HG03571 (cell line): ENCODE measurements around the gene ICA1L.
"Not testable (repeated sequence)": the region's sequence is repeated elsewhere in the genome, so short reads cannot be mapped to it uniquely, and the experiment has no call there.

Experiments
- ATAC-seq: cut with Tn5 transposase; IDR thresholded peaks from one replicate; pipeline ENCODE4 v1.9.1; 2021; ENCODE audit not compliant: unreplicated experiment

Gene ICA1L

DNA sequence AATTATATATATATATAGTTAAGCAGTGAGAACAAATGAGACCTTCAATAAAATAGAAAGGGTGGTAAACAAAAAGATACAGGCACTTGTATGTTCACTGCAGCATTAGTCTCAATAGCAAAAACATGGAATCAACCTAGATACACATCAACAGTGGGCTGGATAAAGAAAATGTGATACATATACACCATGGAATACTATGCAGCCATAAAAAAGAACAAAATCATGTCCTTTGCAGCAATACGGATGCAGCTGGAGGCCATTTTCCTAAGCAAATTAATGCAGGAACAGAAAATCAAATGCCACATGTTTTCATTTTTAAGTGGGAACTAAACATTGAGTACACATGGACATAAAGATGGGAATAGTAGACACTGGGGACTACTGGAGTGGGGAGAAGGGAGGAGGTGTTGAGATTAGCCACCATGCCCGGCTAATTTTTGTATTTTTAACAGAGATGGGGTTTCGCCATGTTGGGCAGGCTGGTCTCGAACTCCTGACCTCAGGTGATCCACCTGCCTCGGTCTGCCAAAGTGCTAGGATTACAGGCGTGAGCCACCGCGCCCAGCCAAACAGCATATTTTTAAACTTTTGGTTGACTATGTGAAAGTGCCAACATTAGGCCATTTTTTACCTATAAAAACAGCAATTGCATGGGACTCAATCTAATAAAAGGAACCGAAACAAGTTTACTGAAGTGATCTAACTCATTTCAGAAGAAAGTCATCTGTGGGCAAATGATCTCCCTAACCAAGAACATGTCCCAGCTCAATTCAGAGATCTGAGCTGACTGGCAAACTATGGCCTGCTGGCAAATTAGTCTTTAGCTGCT, 23.7 kb downstream of the ICA1L start:
- ATAC-seq = peak; percentile 72

DNA sequence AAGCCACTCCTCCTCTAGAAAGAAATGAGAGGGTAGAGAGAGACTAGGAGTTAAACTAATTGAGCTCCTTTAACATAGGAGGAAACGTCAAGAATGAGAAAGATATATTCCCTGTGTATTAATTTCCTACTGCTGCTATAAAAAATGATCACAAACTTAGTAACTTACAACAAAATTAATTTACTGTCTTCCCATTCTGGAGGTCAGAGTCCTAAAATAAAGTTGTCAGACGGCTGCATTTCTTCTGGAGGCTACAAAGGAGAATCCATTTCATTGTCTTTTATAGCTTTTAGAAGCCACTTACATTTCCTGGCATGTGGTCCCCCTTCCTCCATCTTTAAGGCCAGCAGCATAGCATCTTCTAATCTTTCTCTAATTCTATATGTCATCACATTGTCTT, 26.9 kb downstream of the ICA1L start:
- ATAC-seq = no peak

GRCh38 chr2:202842690-202843089, 28.9 kb downstream of the ICA1L start:
- ATAC-seq = no peak

- no peak for ATAC-seq
These were observed 30.3 kb downstream of the ICA1L start for GRCh38 chr2:202841090-202841867.

GRCh38 chr2:202831242-202832220, 40.0 kb downstream of the ICA1L start:
- ATAC-seq = no peak

DNA sequence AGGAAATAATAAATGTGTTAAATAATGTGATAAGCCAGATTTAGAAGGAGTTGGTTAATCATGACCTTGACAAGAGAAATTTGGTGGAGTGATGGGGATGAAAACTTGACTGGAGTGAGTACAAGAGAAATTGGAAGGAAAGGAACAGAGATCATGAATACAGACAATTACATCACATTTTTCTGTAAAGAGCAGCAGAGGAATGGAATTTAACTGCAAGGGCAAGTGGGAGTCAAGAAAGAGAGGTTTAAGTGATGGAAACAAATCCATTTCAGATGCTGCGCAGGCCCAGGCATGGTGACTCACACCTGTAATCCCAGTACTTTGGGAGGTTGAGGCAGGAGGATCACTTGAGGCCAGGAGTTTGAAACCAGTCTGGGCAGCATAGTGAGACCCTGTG, 46.7 kb downstream of the ICA1L start:
- no peak for ATAC-seq

GRCh38 chr2:202822411-202822810, 49.2 kb downstream of the ICA1L start:
- ATAC-seq = no peak

- ATAC-seq = no peak
These were observed 50.1 kb downstream of the ICA1L start for GRCh38 chr2:202821206-202822160.

- no peak for ATAC-seq
These were observed 53.2 kb downstream of the ICA1L start for GRCh38 chr2:202818321-202818720.

DNA sequence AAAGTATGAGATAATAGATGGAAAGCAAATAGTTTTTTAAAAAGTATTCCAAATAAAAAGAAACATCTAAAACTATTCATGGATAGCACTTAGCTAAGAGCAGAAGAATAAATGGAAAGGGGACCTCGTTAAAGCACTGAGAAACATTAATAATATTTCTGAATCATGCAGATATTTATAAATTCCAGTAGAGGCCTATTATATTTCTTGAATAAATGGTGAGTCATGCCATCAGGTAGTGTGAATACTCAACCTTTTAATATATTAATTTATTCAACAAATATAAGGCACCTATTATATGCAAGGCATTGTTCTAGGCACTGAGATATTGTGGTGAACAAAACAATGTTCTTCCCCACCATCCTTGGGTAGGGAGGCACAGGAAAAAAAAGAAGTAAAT, 53.8 kb downstream of the ICA1L start:
- no peak for ATAC-seq

GRCh38 chr2:202815548-202816360, 55.8 kb downstream of the ICA1L start:
- ATAC-seq = no peak

DNA sequence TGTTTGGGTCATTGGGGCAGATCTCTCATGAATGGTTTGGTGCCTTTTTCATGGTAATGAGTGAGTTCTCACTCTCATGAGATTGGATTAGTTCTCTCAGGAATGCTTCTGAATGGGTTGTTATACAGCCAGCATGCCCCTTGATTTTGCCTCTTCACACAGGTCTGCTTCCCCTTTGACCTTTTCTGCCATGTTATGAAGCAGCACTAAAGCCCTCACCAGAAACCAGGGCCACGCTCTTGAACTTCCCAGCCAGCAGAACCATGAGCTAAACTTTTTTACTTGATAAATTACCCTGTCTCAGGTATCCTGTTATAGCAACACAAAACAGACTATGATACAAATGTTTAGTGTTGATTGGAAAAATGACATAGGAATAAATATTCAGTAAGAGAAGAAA, 57.3 kb downstream of the ICA1L start:
- no peak for ATAC-seq

DNA sequence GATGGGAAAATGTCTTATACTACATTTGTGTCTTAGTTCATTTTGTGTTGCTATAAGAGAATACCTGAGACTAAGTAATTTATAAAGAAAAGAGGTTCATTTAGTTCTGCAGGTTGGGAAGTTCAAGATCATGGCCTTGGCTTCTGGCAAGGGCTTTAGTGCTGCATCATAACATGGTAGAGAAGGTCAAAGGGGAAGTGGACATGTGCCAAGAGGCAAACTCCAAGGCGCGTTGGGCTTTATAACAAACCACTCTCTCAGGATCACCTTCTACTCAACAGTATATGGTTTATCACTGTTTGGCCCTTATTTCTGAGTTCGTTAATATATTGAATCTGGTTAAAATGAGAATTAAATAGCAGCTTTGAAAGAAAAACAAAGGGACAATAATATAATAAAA, 58.2 kb downstream of the ICA1L start:
- no peak for ATAC-seq

GRCh38 chr2:202808754-202809153, 62.8 kb downstream of the ICA1L start:
- no peak for ATAC-seq

- not testable (repeated sequence) for ATAC-seq
These were observed 64.0 kb downstream of the ICA1L start for GRCh38 chr2:202807431-202808138.

DNA sequence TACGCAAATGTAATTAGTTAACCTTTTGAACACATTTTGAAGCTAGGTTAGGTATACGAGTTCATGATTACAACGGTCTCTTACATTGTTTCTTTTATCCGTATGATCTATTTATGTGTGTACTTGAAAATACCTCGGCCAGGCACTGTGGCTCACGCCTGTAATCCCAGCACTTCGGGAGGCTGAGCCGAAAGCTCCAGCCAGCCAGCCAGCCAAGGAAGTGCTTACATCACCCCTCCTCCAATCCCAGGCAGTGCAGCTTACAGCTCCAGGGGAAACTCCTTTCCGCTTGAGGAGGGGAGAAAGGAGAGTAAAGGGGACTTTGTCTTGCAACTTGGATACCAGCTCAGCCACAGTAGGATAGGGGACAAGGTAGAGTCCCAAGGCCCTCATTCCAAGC, 65.7 kb downstream of the ICA1L start:
- ATAC-seq = not testable (repeated sequence)

DNA sequence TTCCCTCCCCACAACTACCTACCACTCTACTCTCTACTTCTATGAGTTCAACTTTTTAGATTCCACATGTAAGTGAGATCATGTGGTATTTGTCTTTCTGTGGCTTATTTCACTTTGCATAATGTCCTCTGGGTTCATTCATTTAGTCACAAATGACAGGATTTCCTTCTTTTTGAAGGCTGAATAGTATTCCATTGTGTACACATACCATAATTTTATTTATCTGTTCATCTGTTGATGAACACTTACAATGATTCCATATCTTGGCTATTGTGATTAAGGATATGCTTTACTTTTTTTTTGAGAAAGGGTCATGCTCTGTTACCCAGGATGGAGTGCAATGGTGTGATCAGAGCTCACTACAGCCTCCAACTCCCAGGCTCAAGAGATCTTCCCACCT, 73.6 kb downstream of the ICA1L start:
- ATAC-seq = no peak

GRCh38 chr2:202790676-202791075, 80.9 kb downstream of the ICA1L start:
- ATAC-seq = no peak

DNA sequence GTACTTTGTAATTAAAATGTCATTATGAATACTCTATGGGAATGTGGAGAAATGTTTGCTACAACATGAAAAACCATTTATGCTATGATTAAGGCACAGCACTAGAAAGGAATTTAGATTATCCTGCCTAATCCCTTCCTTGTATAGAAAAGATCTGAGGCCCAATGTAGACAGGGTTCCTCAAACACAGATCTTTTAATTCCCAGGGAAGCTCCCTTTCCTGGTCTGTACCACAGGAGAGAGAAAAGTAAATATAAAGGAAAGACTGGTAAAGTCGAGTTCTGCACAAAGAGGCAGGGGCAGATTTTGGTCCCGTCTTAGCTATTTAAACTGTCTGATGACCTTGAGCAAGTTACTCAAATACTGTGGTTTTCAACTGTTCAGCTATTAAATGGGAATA, 84.7 kb downstream of the ICA1L start:
- no peak for ATAC-seq
